MCF 10A (cell line): ENCODE data around the gene STK11. TPM values are rescaled to one million over a fixed set of nuclear protein-coding genes. Genes with fewer than 3 reads are reported as not detected.
A peak's percentile ranks its signal among the peaks of the same experiment; 100 is the strongest.

Source experiments
- BruUV-seq: library from RNA; stranded (reverse); fragments of 400-500 nt; replicated peaks from 2 replicates; lab custom pipeline; 2021; lab: Mats Ljungman, UMichigan
- CTCF ChIA-PET: fragments of 300-600 bp; sonication (Branson Sonifier 250); formaldehyde crosslinking; extraction: SDS; loops from one replicate; lab custom pipeline; 2021; ENCODE audit warnings: antibody characterized with exemption, inconsistent platforms; lab: Yijun Ruan, JAX
- POLR2A ChIA-PET: fragments of 300-600, 350-650 bp; sonication (Branson Sonifier 250); formaldehyde crosslinking; extraction: SDS; loops from one replicate; lab custom pipeline; 2020; ENCODE audit warnings: antibody characterized with exemption, inconsistent platforms; lab: Yijun Ruan, JAX
- DNase-seq: peaks from one replicate; pipeline ENCODE4 v3.0.0-alpha.2; 2018; ENCODE audit not compliant: unreplicated experiment
- H3K27ac Mint-ChIP-seq: one replicate; pipeline ENCODE4 v1.8.0; 2022; ENCODE audit warnings: mild to moderate bottlenecking, low read depth, mixed read lengths; ENCODE audit not compliant: unreplicated experiment
- H3K27me3 Mint-ChIP-seq: one replicate; pipeline ENCODE4 v1.8.0; 2022; ENCODE audit warnings: mixed read lengths; ENCODE audit not compliant: insufficient read depth, unreplicated experiment
- H3K36me3 Mint-ChIP-seq: one replicate; pipeline ENCODE4 v1.8.0; 2022; ENCODE audit warnings: mild to moderate bottlenecking, moderate library complexity, mixed read lengths; ENCODE audit not compliant: insufficient read depth, unreplicated experiment
- H3K4me1 Mint-ChIP-seq: one replicate; pipeline ENCODE4 v1.8.0; 2022; ENCODE audit warnings: mixed read lengths; ENCODE audit not compliant: insufficient read depth, unreplicated experiment
- H3K4me3 Mint-ChIP-seq: one replicate; pipeline ENCODE4 v1.8.0; 2022; ENCODE audit warnings: mild to moderate bottlenecking, moderate library complexity, mixed read lengths; ENCODE audit not compliant: unreplicated experiment
- H3K9me3 Mint-ChIP-seq: one replicate; pipeline ENCODE4 v1.8.0; 2022; ENCODE audit warnings: mixed read lengths; ENCODE audit not compliant: unreplicated experiment
- intact Hi-C: fragments of 100-400 bp; cut with micrococcal nuclease; formaldehyde crosslinking; loops from 2 replicates; pipeline ENCODE4 v1.14.1; 2022
- total RNA-seq: library from RNA; stranded (reverse); gene quantifications from 2 replicates; pipeline ENCODE4 v1.2.3, GENCODE V29; 2022
- TF ChIP-seq, protein P1 (sequence below): fragments of 200-600 bp; IDR thresholded peaks from one replicate; pipeline ENCODE4 v1.8.0; 2022; ENCODE audit warnings: antibody characterized with exemption, mild to moderate bottlenecking; ENCODE audit not compliant: unreplicated experiment

Gene STK11
- total RNA-seq, 1 experiment from 2014 or later: 65.6 TPM

- H3K36me3 Mint-ChIP-seq: peaks cover 45% of the 10 kb centered on the region
- intact Hi-C loops: no loop called here
- H3K4me1 Mint-ChIP-seq: peaks cover 31% of the 10 kb centered on the region
- no TSS peak for BruUV-seq
- ChIA-PET CTCF (interaction anchor here (0.5 to 4.9 kb wide), 7 partner anchors 11 to 167 kb away, joined by 3 to 144 read pairs (median 11); partner anchors contain the start of gene ATP5F1D), POLR2A (interaction anchor here (1.5 to 6.2 kb wide), 5 partner anchors 7 to 52 kb away, joined by 7 to 240 read pairs (median 21); partner anchors contain the start of genes ATP5F1D and FAM174C)
- H3K27me3 Mint-ChIP-seq: no peaks in the 10 kb centered on the region
- H3K4me3 Mint-ChIP-seq: peak overlapping the region; percentile 70
- TF ChIP-seq, protein P1, sequence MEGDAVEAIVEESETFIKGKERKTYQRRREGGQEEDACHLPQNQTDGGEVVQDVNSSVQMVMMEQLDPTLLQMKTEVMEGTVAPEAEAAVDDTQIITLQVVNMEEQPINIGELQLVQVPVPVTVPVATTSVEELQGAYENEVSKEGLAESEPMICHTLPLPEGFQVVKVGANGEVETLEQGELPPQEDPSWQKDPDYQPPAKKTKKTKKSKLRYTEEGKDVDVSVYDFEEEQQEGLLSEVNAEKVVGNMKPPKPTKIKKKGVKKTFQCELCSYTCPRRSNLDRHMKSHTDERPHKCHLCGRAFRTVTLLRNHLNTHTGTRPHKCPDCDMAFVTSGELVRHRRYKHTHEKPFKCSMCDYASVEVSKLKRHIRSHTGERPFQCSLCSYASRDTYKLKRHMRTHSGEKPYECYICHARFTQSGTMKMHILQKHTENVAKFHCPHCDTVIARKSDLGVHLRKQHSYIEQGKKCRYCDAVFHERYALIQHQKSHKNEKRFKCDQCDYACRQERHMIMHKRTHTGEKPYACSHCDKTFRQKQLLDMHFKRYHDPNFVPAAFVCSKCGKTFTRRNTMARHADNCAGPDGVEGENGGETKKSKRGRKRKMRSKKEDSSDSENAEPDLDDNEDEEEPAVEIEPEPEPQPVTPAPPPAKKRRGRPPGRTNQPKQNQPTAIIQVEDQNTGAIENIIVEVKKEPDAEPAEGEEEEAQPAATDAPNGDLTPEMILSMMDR: no peak
- DNase-seq: no peak
- H3K27ac Mint-ChIP-seq: no peak overlapping the region
- no peaks in the 10 kb centered on the region for H3K9me3 Mint-ChIP-seq
These were observed 62.1 kb downstream of the STK11 start for GRCh38 chr19:1267477-1268225.

- TF ChIP-seq, protein P1: no peak
- no peak for DNase-seq
- Mint-ChIP-seq H3K27me3 (no peaks in the 10 kb centered on the region), H3K36me3 (peaks cover 53% of the 10 kb centered on the region), H3K4me3 (peak overlapping the region; percentile 84), H3K9me3 (no peaks in the 10 kb centered on the region), H3K27ac (peak overlapping the region; percentile 89), H3K4me1 (peaks cover 24% of the 10 kb centered on the region)
- no TSS peak for BruUV-seq
- CTCF ChIA-PET: interaction anchor here (0.5 to 4.9 kb wide), 5 partner anchors 23 to 168 kb away, joined by 3 to 144 read pairs (median 3); partner anchors contain the start of gene ATP5F1D
- intact Hi-C loops: no loop called here
- POLR2A ChIA-PET: interaction anchor here (0.6 to 6.2 kb wide), 35 partner anchors 8 to 1097 kb away, joined by 3 to 240 read pairs (median 5); partner anchors contain the start of genes ARHGAP45, ATP5F1D, MED16 and NDUFS7
These were observed 62.9 kb downstream of the STK11 start for GRCh38 chr19:1268226-1269064.

DNA sequence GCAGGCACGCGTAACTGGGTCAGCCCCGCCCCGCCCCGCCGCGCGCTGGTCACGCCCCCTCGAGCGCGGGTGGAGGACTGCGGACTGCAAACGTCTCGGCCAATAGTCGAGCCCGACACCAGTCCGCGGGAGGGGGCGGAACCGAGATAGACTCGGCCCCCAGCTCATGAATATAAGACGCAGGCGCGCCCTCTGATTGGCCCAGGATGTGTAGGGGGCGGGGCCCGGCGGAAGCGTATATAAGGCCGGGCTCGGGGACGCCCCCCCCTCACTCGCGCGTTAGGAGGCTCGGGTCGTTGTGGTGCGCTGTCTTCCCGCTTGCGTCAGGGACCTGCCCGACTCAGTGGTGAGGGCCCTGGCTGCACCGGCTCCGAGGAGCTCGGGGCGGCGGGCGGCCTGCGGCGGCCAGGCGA is 63.5 kb downstream of the STK11 start, which contains the start of gene CIRBP:
TSS of gene CIRBP (plus strand) at position 268 of the 413 bp plus-strand sequence. CDS start 1,602 bp downstream, outside the sequence.
- no peaks in the 10 kb centered on the region for H3K27me3 Mint-ChIP-seq
- TF ChIP-seq, protein P1: no peak
- POLR2A ChIA-PET: interaction anchor here (0.6 to 6.2 kb wide), 39 partner anchors 9 to 1096 kb away, joined by 3 to 240 read pairs (median 5); partner anchors contain the start of genes ARHGAP45, ATP5F1D, CNN2 and GPX4
- DNase-seq: peak; percentile 99
- H3K4me3 Mint-ChIP-seq: peak within 1 kb of the TSS; percentile 84
- H3K9me3 Mint-ChIP-seq: no peaks in the 10 kb centered on the region
- intact Hi-C loops: no loop called here
- peaks cover 24% of the 10 kb centered on the region for H3K4me1 Mint-ChIP-seq
- H3K36me3 Mint-ChIP-seq: peaks cover 59% of the 10 kb centered on the region
- CTCF ChIA-PET: interaction anchor here (0.6 to 4.9 kb wide), 3 partner anchors 24 to 31 kb away, joined by 3 to 144 read pairs (median 3); no protein-coding TSS in a partner anchor
- H3K27ac Mint-ChIP-seq: peak within 1 kb of the TSS; percentile 89
- no TSS peak for BruUV-seq
